ENCODE data around the gene RNF39.

DNA sequence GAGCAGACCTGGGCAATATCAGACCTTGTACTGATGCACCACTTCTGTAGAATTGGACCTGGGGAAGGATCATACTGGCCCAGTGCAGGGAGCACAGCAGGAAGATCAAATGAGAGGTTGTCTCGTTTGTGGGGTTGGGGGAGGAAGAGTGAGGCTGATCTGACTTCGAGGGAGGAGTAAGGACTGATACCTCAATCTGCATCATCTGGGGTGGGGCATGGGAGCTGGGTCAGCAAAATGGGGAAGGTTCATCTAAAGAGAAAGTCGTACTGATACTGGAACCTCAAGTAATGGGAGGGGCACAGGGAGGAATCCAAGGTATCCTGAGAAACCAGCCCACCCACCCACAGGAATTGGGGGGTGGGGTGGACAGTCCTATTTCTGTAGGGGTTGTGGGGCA lies 3.7 kb downstream of the RNF39 start:
- TF ChIP-seq, protein P1, sequence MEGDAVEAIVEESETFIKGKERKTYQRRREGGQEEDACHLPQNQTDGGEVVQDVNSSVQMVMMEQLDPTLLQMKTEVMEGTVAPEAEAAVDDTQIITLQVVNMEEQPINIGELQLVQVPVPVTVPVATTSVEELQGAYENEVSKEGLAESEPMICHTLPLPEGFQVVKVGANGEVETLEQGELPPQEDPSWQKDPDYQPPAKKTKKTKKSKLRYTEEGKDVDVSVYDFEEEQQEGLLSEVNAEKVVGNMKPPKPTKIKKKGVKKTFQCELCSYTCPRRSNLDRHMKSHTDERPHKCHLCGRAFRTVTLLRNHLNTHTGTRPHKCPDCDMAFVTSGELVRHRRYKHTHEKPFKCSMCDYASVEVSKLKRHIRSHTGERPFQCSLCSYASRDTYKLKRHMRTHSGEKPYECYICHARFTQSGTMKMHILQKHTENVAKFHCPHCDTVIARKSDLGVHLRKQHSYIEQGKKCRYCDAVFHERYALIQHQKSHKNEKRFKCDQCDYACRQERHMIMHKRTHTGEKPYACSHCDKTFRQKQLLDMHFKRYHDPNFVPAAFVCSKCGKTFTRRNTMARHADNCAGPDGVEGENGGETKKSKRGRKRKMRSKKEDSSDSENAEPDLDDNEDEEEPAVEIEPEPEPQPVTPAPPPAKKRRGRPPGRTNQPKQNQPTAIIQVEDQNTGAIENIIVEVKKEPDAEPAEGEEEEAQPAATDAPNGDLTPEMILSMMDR (IDR thresholded peaks at IDR 0.05): no peak
- TF ChIP-seq POLR2A (IDR thresholded peaks at IDR 0.05): no peak

Data from thyroid gland (tissue), 4 donors.